HEK293T (cell line): Measurements from ENCODE around the gene RELT.

Source experiments
- BHLHE40 ChIP-seq: fragments of 450-650 bp; IDR thresholded peaks from 2 replicates; pipeline ENCODE4 v1.6.1; 2016; ENCODE audit warnings: mild to moderate bottlenecking, moderate library complexity, borderline replicate concordance
- SP1 ChIP-seq: fragments of 450-650 bp; IDR thresholded peaks from 2 replicates; pipeline ENCODE4 v1.6.1; 2017
- TF ChIP-seq, protein P1 (sequence below): fragments of 450-650 bp; IDR thresholded peaks from 2 replicates; pipeline ENCODE4 v1.6.1; 2016

DNA sequence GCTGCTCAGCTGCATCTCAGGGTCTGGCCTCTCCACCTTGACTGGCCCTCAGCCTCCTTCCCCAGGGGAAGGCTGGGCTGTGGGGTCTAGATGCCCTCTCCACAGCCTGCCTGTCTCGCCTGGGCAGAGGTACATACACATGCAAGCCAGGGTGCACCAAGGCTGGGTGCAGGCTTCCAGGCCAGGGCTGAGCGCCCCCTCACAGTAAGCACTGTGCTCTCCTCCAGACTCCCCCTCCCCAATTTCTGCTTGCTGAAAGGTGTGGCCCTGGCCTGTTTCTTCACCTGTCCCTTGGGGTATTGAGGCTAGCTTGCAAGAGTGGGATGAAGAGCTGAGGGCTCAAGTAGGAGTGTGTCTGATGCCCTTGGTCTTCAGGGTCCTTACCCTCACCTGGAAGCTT is 22.5 kb downstream of the RELT start:
- TF ChIP-seq BHLHE40, result no peak
- TF ChIP-seq, protein P1, sequence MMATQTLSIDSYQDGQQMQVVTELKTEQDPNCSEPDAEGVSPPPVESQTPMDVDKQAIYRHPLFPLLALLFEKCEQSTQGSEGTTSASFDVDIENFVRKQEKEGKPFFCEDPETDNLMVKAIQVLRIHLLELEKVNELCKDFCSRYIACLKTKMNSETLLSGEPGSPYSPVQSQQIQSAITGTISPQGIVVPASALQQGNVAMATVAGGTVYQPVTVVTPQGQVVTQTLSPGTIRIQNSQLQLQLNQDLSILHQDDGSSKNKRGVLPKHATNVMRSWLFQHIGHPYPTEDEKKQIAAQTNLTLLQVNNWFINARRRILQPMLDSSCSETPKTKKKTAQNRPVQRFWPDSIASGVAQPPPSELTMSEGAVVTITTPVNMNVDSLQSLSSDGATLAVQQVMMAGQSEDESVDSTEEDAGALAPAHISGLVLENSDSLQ, result no peak
- no peak for TF ChIP-seq SP1
